Keratinocyte (primary cell): ENCODE results near the gene GPC3. TPM values are rescaled to one million over a fixed set of nuclear protein-coding genes. Genes with fewer than 3 reads are reported as not detected.

Experiments used
- DNase-seq: peaks from one replicate; pipeline ENCODE4 v3.0.0-alpha.2; 2011; ENCODE audit warnings: low read depth, missing footprints, low spot score
- FAIRE-seq: peaks from 2 replicates; lab custom pipeline; 2011; peaks lifted over from hg19 to GRCh38; lab: Jason Lieb, UNC
- H2AFZ ChIP-seq: 2 replicates; pipeline ENCODE4 v1.6.0; 2012; ENCODE audit warnings: low read length, control low read depth, inconsistent platforms; ENCODE audit not compliant: control insufficient read depth
- H3K27ac ChIP-seq: 2 replicates; pipeline ENCODE4 v1.5.1; 2011; ENCODE audit warnings: low read length; ENCODE audit not compliant: control insufficient read depth, insufficient read depth
- H3K27me3 ChIP-seq: 3 replicates; pipeline ENCODE4 v1.6.0; 2011; ENCODE audit warnings: low read length; ENCODE audit not compliant: control insufficient read depth, insufficient read depth; ENCODE audit errors: extremely low read depth
- H3K36me3 ChIP-seq, 2 experiments: 2 replicates in 1 of 2; 3 replicates in 1 of 2; pipeline ENCODE4 v1.5.1; 2011; ENCODE audit warnings: low read length in 2 of 2, mild to moderate bottlenecking in 1 of 2; ENCODE audit not compliant: control insufficient read depth in 2 of 2, insufficient read depth in 2 of 2; ENCODE audit errors: extremely low read depth in 1 of 2
- H3K4me1 ChIP-seq: 3 replicates; pipeline ENCODE4 v1.5.1; 2011; ENCODE audit warnings: low read length; ENCODE audit not compliant: control insufficient read depth, insufficient read depth; ENCODE audit errors: extremely low read depth
- H3K4me2 ChIP-seq: 3 replicates; pipeline ENCODE4 v1.6.0; 2011; ENCODE audit warnings: low read depth, low read length; ENCODE audit not compliant: control insufficient read depth, insufficient read depth; ENCODE audit errors: extremely low read depth
- H3K4me3 ChIP-seq, 3 experiments: fragments of 200-600 bp in 1 of 3; sonication (generic) in 1 of 3; 2 replicates in 2 of 3; 3 replicates in 1 of 3; pipeline ENCODE4 v1.5.1; 2011 to 2016; ENCODE audit warnings: low read length in 3 of 3, mild to moderate bottlenecking in 3 of 3, control low read depth in 2 of 3, inconsistent platforms in 1 of 3, low read depth in 1 of 3, mixed read lengths in 1 of 3, mixed run types in 1 of 3, moderate library complexity in 1 of 3; ENCODE audit not compliant: control insufficient read depth in 2 of 3, insufficient read depth in 2 of 3; ENCODE audit errors: extremely low read depth in 1 of 3
- H3K79me2 ChIP-seq: 2 replicates; pipeline ENCODE4 v1.6.0; 2012; ENCODE audit warnings: low read length; ENCODE audit not compliant: control insufficient read depth, insufficient read depth
- H3K9ac ChIP-seq: 3 replicates; pipeline ENCODE4 v1.6.0; 2011; ENCODE audit warnings: low read length; ENCODE audit not compliant: control insufficient read depth, insufficient read depth; ENCODE audit errors: extremely low read depth
- H3K9me1 ChIP-seq: 3 replicates; pipeline ENCODE4 v1.6.0; 2011; ENCODE audit warnings: low read length; ENCODE audit not compliant: control insufficient read depth, insufficient read depth; ENCODE audit errors: extremely low read depth
- H3K9me3 ChIP-seq: 2 replicates; pipeline ENCODE4 v1.5.1; 2012; ENCODE audit warnings: low read depth, low read length; ENCODE audit not compliant: control insufficient read depth
- H4K20me1 ChIP-seq: 3 replicates; pipeline ENCODE4 v1.6.0; 2011; ENCODE audit warnings: low read length; ENCODE audit not compliant: control insufficient read depth, insufficient read depth; ENCODE audit errors: extremely low read depth
- EZH2 ChIP-seq: IDR thresholded peaks from one replicate; pipeline ENCODE4 v1.6.1; 2012; ENCODE audit warnings: inconsistent platforms, mild to moderate bottlenecking, low read length, moderate library complexity
- dilution Hi-C: fragments of 300-500 bp; cut with MboI; formaldehyde crosslinking; loops from one replicate; pipeline ENCODE4 v1.7.0; 2020; ENCODE audit warnings: low sequenced_read_pairs; ENCODE audit not compliant: extremely low pct_ligation_motif_present
- polyA plus RNA-seq, 5 experiments: library from polyadenylated mRNA; depleted of rRNA in 3 of 5; stranded (reverse) in 3 of 5; stranded (forward) in 1 of 5; unstranded in 1 of 5; fragments of >200 nt; gene quantifications; 1 replicate in 1 of 5; 2 replicates in 3 of 5; 3 replicates in 1 of 5; pipeline versions ENCODE4 v1.2.1 to v1.2.3, GENCODE V29; 2011 to 2012; ENCODE audit warnings: missing spikeins in 2 of 5, low read depth in 1 of 5, low replicate concordance in 1 of 5
- TF ChIP-seq, protein P1 (sequence below), 3 experiments: IDR thresholded peaks in 1 of 3; conservative IDR thresholded peaks in 1 of 3; optimal IDR thresholded peaks in 1 of 3; 2 replicates in 2 of 3; 3 replicates in 1 of 3; pipeline versions ENCODE3 to v1.5.1; 2011; ENCODE audit warnings: low read length in 3 of 3, mild to moderate bottlenecking in 3 of 3, moderate library complexity in 2 of 3, control low read depth in 1 of 3, inconsistent platforms in 1 of 3; ENCODE audit not compliant: insufficient read depth in 2 of 3; ENCODE audit errors: extremely low read depth in 1 of 3

GPC3 gene
- polyA plus RNA-seq, 1 donor (not counting 4 experiments of a cell fraction or from before 2014, with no cell fraction given) = 0.03 TPM

- Histone ChIP-seq H2AFZ (no peak overlapping the region), H3K36me3 (no peaks in the 10 kb centered on the region), H3K9me1 (no peaks in the 10 kb centered on the region), H3K27ac (no peak overlapping the region), H4K20me1 (no peaks in the 10 kb centered on the region), H3K4me3 (no peak overlapping the region), H3K79me2 (no peaks in the 10 kb centered on the region), H3K4me1 (no peaks in the 10 kb centered on the region), H3K27me3 (no peaks in the 10 kb centered on the region), H3K9ac (no peak overlapping the region), H3K4me2 (no peak overlapping the region), H3K9me3 (no peaks in the 10 kb centered on the region)
- FAIRE-seq (no peak), DNase-seq (no peak)
- TF ChIP-seq, protein P1, sequence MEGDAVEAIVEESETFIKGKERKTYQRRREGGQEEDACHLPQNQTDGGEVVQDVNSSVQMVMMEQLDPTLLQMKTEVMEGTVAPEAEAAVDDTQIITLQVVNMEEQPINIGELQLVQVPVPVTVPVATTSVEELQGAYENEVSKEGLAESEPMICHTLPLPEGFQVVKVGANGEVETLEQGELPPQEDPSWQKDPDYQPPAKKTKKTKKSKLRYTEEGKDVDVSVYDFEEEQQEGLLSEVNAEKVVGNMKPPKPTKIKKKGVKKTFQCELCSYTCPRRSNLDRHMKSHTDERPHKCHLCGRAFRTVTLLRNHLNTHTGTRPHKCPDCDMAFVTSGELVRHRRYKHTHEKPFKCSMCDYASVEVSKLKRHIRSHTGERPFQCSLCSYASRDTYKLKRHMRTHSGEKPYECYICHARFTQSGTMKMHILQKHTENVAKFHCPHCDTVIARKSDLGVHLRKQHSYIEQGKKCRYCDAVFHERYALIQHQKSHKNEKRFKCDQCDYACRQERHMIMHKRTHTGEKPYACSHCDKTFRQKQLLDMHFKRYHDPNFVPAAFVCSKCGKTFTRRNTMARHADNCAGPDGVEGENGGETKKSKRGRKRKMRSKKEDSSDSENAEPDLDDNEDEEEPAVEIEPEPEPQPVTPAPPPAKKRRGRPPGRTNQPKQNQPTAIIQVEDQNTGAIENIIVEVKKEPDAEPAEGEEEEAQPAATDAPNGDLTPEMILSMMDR (optimal IDR thresholded peaks at IDR 0.05 in 1 of 3, IDR thresholded peaks at IDR 0.05 in 1 of 3, conservative IDR thresholded peaks at IDR 0.05 in 1 of 3; ENCODE audit: extremely low read depth in 1 of 3, insufficient read depth in 2 of 3, low read length in 3 of 3) = no peak
- no peak for TF ChIP-seq EZH2
- dilution Hi-C loops = no loop called here
These were observed 452.1 kb downstream of the GPC3 start for GRCh38 chrX:133533249-133533648.

GRCh38 chrX:133530960-133531359 is 454.4 kb downstream of the GPC3 start:
- H3K36me3 ChIP-seq = no peaks in the 10 kb centered on the region
- no peaks in the 10 kb centered on the region for H3K9me3 ChIP-seq
- H3K4me2 ChIP-seq = no peak overlapping the region
- no peaks in the 10 kb centered on the region for H3K79me2 ChIP-seq
- FAIRE-seq = no peak
- H2AFZ ChIP-seq = no peak overlapping the region
- no peak for DNase-seq
- no peaks in the 10 kb centered on the region for H3K9me1 ChIP-seq
- no peaks in the 10 kb centered on the region for H4K20me1 ChIP-seq
- dilution Hi-C loops = no loop called here
- no peak overlapping the region for H3K4me3 ChIP-seq
- TF ChIP-seq EZH2 = no peak
- TF ChIP-seq, protein P1 (optimal IDR thresholded peaks at IDR 0.05 in 1 of 3, IDR thresholded peaks at IDR 0.05 in 1 of 3, conservative IDR thresholded peaks at IDR 0.05 in 1 of 3; ENCODE audit: extremely low read depth in 1 of 3, insufficient read depth in 2 of 3, low read length in 3 of 3) = no peak
- no peak overlapping the region for H3K27ac ChIP-seq
- no peaks in the 10 kb centered on the region for H3K4me1 ChIP-seq
- H3K9ac ChIP-seq = no peak overlapping the region
- H3K27me3 ChIP-seq = no peaks in the 10 kb centered on the region
